ENCODE measurements around the gene DAG1. TPM values are rescaled to one million over a fixed set of nuclear protein-coding genes. Genes with fewer than 3 reads are reported as not detected.

DAG1 gene
- total RNA-seq, 4 donors from 2014 or later = 42.1 to 102 (median 76.6) TPM

DNA sequence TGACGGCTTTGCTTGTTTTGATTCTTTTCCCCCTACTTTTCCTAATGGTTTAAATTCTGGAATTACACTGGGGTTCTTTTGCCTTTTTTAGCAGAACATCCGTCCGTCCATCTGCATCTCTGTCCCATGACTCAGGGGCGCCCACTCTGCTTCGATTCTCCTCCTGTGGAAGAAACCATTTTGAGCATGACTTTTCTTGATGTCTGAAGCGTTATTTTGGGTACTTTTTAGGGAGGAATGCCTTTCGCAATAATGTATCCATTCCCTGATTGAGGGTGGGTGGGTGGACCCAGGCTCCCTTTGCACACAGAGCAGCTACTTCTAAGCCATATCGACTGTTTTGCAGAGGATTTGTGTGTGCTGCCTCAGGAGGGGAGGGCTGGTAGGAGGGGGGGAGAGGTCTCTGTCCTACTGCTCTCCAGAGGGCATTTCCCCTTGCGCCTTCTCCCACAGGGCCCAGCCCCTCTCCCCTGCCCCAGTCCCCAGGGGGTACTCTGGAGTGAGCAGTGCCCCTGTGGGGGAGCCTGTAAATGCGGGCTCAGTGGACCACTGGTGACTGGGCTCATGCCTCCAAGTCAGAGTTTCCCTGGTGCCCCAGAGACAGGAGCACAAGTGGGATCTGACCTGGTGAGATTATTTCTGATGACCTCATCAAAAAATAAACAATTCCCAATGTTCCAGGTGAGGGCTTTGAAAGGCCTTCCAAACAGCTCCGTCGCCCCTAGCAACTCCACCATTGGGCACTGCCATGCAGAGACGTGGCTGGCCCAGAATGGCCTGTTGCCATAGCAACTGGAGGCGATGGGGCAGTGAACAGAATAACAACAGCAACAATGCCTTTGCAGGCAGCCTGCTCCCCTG lies 64.7 kb downstream of the DAG1 start:
- H3K4me1 ChIP-seq = peaks cover 5% of the 10 kb centered on the region
- 81% methylated on average over 14 of the region's 14 CpGs for WGBS

GRCh38 chr3:49535971-49536874 lies 66.2 kb downstream of the DAG1 start:
- TF ChIP-seq POLR2A (IDR thresholded peaks at IDR 0.05) (no peak), CTCF (IDR thresholded peaks at IDR 0.05) (no peak), EP300 (IDR thresholded peaks at IDR 0.05) (no peak), POLR2AphosphoS5 (IDR thresholded peaks at IDR 0.05) (no peak)
- no peak overlapping the region for H3K27ac ChIP-seq
- H3K4me3 ChIP-seq = no peak overlapping the region
- peaks cover 13% of the 10 kb centered on the region for H3K4me1 ChIP-seq
- no peaks in the 10 kb centered on the region for H3K27me3 ChIP-seq
- 75% methylated on average over 4 of the region's 7 CpGs for WGBS
- DNase-seq (ENCODE audit: low spot score in 2 of 2) = no peak
- peaks cover 27% of the 10 kb centered on the region for H3K36me3 ChIP-seq
- H3K9me3 ChIP-seq = no peaks in the 10 kb centered on the region

More for the DNA sequence above, 64.7 kb downstream of the DAG1 start:
- Histone ChIP-seq H3K36me3 (peaks cover 35% of the 10 kb centered on the region), H3K27me3 (no peaks in the 10 kb centered on the region), H3K9me3 (no peaks in the 10 kb centered on the region), H3K27ac (peak overlapping the region; percentile 18), H3K4me3 (no peak overlapping the region)
- no peak for TF ChIP-seq POLR2AphosphoS5 (IDR thresholded peaks at IDR 0.05)
- no peak for TF ChIP-seq CTCF (IDR thresholded peaks at IDR 0.05)
- TF ChIP-seq POLR2A (IDR thresholded peaks at IDR 0.05) = no peak
- TF ChIP-seq EP300 (IDR thresholded peaks at IDR 0.05) = no peak
- no peak for DNase-seq (ENCODE audit: low spot score in 2 of 2)

DNA sequence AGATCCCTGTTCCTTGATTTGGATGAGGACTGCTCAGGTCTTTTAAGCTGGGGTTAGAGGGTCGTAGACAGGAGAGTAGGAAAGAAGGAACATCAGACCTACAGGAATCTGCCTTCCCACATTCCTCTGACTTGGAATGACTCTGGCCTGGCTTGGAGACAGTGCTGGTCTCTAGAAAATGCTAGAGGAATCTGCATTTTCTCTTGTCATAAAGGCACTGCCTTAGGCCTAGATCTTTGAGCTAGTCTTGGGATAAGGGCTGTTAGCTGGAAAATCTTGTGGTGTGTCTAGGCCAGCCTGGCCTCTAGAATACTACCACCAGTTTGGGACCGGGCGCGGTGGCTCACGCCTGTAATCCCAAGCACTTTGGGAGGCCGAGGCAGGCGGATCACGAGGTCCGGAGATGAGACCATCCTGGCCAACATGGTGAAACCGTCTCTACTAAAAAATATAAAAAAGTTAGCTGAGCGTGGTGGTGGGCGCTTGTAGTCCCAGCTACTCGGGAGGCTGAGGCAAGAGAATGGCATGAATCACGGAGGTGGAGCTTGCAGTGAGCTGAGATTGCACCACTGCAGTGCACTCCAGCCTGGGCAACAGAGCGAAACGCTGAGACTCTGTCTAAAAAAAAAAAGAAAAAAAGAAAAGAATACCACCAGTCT lies 66.9 kb downstream of the DAG1 start:
- Histone ChIP-seq H3K9me3 (no peaks in the 10 kb centered on the region), H3K36me3 (peaks cover 20% of the 10 kb centered on the region), H3K27me3 (no peaks in the 10 kb centered on the region), H3K27ac (no peak overlapping the region), H3K4me1 (peaks cover 13% of the 10 kb centered on the region), H3K4me3 (no peak overlapping the region)
- no peak for TF ChIP-seq POLR2AphosphoS5 (IDR thresholded peaks at IDR 0.05)
- no peak for TF ChIP-seq EP300 (IDR thresholded peaks at IDR 0.05)
- no peak for TF ChIP-seq CTCF (IDR thresholded peaks at IDR 0.05)
- no peak for TF ChIP-seq POLR2A (IDR thresholded peaks at IDR 0.05)
- 87% methylated on average over 16 of the region's 16 CpGs for WGBS
- DNase-seq (ENCODE audit: low spot score in 2 of 2) = no peak

GRCh38 chr3:49539659-49540560 lies 69.8 kb downstream of the DAG1 start:
- under 1% methylated on average over 44 of the region's 63 CpGs for WGBS

More at GRCh38 chr3:49539659-49540560, 69.8 kb downstream of the DAG1 start:
- TF ChIP-seq CTCF (IDR thresholded peaks at IDR 0.05) = peak; percentile 83 to 91
- TF ChIP-seq EP300 (IDR thresholded peaks at IDR 0.05) = no peak
- no peaks in the 10 kb centered on the region for H3K36me3 ChIP-seq
- peak overlapping the region; percentile 46 for H3K27ac ChIP-seq
- no peaks in the 10 kb centered on the region for H3K9me3 ChIP-seq
- DNase-seq (ENCODE audit: low spot score in 2 of 2) = peak; percentile 95 to 97
- H3K27me3 ChIP-seq = no peaks in the 10 kb centered on the region
- H3K4me3 ChIP-seq = peak overlapping the region; percentile 64
- peaks cover 8% of the 10 kb centered on the region for H3K4me1 ChIP-seq
